Measurements from ENCODE around the gene MTHFD2L.

MTHFD2L gene

DNA sequence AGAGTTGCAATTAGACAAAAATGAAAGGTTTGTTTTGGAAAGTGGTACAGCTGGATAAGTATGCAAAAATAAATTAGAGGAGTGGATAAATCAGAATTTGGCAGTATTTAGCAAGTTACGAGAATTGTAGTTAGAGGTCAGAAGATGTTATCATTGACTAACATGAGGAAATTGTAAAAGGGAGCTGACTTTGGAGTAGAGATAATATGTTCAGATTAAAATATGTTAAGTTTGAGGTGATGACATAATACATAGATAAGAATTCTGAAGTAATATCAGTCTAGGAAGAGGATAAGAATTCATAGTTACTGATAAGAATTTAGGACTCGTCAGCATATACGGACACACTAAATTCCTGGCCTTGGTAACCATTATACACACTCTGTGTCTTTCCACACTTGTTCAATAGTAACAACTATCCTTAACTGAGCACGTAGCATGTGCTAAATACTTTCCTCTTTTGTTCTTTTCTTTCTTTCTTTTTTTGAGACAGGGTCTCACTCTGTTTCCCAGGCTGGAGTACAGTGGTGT is 146.2 kb downstream of the MTHFD2L start:
- DNase-seq (ENCODE audit: low read depth, low spot score), result no peak

DNA sequence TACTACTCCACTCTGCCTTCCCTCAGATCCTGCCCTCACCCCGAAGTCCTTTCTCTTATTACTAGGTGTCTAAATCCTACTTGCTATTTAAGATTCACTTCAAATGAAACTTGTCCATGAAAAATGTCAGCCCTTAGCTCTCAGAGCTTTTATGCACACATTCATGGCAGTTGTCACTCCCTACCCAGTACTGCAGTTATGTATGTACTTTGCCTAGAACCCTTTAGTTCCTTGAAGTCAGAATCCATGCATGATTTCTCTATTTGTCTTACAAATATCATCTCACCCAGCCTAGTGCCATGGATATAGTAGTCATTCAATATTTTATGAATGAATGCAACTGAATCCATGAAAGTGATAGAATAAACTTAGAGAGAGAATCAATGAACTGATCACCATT is 147.1 kb downstream of the MTHFD2L start:
- DNase-seq (ENCODE audit: low read depth, low spot score), result no peak

DNA sequence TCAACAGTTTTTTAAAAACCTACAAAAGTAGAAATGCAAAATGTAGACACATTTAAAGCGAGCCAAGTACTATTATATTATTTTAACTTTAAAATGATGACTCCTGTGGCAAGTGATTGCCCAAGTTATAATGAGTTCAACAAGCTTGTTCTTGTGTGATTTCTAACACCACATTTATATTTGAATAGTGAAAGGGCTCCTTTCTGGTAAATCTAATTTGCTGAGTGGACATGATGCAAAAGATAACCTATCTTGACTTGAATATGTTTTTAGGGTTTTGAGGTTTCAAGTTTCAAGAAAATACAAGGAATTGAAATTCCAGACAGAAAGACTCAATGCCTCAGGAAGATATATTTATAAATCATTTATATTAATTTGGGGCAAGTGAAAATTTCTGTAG is 149.3 kb downstream of the MTHFD2L start:
- no peak for DNase-seq (ENCODE audit: low read depth, low spot score)

DNA sequence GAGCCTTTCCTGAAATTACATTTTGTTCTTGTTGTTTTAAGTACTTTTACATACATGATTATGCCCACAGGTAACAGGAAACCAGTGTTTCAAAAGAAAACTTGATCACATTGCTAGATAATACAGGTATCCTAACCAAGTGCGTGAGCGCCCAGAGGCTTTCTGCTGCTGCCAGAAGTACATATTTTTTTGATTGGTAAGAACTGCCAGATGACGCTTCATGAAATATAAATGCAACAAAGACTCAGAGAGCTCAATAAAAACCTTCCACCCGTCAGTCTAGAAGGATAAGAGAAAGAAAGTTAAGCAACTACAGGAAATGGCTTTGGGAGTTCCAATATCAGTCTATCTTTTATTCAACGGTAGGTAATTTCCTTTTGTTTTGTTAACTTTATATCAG is 150.3 kb downstream of the MTHFD2L start, which contains the start of gene EPGN:
Gene EPGN, plus strand, starts transcription at position 256 of the 400 bp plus-strand sequence. Its CDS starts 64 bp downstream, at position 320.
- DNase-seq (ENCODE audit: low read depth, low spot score), result no peak

DNA sequence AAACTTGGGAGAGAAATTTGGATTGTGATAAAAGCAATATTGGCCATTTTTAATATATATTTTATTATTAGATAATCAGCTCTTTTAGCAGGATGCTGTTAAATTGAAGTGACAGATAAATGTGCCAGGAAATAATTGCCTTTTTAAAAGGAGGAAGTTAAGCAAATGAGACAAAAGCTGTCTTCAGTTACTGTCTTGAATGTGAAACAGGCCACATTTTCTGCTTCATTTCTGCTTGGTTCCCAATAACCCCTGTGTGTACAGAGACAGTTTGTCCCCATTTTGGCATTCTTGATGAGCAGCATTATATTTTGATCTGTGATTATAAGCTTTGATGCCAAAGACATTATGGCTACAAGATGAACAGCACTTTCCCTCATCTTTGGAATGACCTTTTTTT is 151.3 kb downstream of the MTHFD2L start:
- DNase-seq (ENCODE audit: low read depth, low spot score), result no peak

DNA sequence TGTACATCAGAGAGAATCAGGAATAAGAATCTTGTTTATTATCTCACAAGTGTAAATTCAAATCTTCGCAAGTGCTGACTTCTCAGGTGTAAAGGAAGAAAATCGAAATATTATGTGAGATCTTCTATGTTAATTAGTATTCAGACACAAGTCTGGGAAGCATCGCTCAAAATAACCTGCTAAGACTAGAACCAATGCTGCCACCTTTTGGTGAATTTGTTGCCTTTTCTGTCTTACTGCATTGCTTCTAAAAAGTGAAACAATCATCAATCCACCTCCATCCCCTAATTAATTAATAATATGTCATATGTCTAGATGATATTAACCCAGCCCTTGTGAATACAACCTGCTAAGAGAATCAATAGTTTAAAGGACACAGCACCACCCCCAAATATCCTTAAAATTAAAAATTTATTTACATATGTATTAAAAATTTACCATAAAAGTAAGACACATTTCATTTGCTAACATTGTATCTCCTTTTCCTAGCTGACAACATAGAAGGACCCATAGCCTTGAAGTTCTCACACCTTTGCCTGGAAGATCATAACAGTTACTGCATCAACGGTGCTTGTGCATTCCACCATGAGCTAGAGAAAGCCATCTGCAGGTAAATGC is 153.9 kb downstream of the MTHFD2L start:
- no peak for DNase-seq (ENCODE audit: low read depth, low spot score)

DNA sequence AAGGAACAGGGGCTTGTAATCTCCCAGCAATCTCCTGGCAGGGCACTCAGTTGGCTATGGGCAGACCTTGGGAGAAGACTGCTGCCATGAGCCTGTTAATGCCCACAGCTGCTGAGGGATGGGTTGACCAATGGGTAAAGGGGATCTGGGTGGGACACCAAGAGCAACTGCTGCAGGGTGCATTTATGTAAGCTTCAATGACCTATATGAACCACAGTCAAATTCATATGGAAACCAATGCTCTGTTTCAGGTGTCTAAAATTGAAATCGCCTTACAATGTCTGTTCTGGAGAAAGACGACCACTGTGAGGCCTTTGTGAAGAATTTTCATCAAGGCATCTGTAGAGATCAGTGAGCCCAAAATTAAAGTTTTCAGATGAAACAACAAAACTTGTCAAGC is 156.4 kb downstream of the MTHFD2L start:
- DNase-seq (ENCODE audit: low read depth, low spot score), result no peak

DNA sequence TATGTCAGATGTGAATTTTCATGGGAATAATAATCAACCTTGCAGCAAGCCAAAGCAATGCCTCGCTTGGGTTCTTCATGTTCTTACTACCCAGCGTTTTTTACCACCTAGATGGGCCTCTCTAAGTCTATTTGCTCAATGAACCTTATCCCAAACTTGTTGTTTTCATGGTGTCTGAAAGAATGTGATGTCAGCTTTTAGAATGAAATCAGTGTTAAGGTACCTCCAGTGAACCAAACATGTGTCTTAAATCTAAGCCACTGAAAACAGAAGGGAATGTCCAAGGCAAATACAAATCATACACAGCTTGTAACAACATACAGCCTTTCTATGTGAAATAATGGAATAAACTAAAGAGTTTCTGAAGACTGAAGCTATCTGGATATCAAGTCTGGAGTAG is 157.0 kb downstream of the MTHFD2L start:
- no peak for DNase-seq (ENCODE audit: low read depth, low spot score)

DNA sequence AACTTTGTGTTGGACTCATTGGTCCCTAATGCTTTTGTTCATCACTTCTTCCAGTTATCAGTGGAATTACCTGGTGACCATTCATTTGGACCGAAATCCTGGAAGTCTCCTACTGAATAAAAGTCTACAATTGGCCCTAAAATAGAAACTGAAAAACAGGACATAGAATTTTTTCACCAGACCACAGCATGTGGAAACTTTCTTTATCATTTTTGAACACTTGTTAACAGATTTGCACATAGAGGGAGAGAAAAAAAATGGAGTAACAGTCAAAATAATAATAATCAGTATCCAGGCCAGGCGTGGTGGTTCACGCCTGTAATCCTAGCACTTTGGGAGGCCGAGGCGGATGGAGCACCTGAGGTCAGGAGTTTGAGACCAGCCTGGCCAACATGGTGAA is 157.5 kb downstream of the MTHFD2L start:
- no peak for DNase-seq (ENCODE audit: low read depth, low spot score)

DNA sequence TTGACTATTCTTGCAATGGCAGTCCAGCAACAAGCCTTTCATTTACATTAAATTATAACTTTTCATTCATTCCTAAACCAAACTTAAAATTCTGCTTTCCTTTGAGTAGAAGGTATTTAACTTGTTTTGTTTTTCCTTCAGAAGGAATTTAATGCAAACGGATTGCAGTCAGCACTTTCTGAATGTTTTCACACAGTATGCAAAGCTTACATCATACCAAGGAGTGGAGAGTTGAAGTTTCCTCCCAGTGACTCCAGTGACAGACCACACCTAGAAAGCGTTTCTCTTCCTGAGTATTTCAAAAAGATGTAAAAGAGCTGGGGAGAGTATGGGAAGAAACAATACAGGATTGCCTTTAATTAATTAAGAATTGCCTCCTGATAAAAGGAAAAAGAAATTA is 158.5 kb downstream of the MTHFD2L start:
- no peak for DNase-seq (ENCODE audit: low read depth, low spot score)

DNA sequence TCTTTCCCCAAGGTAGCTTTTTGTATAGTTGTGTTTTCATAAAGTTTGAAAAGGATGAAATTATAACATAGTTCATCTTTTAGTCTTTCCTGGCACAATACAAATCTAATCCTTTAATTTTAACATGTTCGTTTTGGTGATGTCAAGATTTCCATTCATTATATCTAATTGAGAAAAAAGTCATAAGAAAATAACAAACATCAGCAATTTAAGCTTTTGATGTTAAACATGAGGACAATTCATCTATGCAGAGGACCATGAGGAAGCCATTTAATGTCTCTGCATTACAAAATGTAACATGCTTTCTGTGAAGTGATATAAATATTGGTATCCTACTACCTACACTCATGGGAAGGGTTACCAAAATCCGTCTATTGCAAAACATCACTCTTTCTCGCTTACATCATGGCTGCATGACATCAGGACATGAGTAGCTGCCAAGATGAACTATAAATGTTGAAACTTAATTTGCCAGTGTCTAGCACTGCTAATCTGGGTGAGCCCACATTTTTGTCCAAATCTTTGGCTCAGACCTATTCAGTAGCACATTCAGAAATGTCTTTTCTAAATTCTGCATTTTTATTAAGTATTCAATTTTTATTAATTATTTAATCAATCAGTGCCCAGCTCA is 159.8 kb downstream of the MTHFD2L start:
- no peak for DNase-seq (ENCODE audit: low read depth, low spot score)

DNA sequence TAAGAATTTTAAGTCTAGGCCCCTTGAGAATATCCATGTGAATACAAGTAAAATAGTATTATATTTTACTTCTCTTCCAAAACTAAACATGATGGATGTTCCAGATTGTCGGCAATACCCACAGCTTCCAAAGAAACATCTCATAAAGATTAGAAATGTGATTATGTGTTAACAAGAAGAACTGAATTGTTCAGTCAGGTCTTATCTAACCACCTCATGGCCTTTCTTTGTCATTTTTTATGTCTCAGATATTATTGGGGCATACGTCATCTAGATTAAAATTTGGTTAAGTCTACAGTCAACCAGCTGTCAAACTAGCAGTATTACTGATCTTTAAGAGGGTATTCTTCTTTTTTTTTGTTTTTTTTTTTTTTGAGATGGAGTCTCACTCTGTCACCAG is 160.4 kb downstream of the MTHFD2L start:
- no peak for DNase-seq (ENCODE audit: low read depth, low spot score)

DNA sequence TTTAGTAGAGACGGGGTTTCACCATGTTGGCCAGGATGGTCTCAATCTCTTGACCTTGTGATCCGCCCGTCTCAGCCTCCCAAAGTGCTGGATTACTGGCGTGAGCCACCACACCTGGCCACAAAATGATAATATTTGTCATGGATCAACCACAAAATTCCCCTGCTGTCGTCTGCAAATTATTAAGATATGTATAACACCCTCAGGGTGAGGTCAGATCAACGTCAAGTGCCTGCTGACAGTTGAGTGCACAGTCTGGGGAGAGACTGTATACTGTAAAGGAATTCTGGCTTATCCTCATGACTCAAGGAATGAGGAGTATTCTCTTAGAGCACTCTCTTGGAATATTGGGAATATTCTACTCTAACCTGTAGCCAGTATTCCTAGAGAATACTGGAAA is 161.6 kb downstream of the MTHFD2L start:
- no peak for DNase-seq (ENCODE audit: low read depth, low spot score)

DNA sequence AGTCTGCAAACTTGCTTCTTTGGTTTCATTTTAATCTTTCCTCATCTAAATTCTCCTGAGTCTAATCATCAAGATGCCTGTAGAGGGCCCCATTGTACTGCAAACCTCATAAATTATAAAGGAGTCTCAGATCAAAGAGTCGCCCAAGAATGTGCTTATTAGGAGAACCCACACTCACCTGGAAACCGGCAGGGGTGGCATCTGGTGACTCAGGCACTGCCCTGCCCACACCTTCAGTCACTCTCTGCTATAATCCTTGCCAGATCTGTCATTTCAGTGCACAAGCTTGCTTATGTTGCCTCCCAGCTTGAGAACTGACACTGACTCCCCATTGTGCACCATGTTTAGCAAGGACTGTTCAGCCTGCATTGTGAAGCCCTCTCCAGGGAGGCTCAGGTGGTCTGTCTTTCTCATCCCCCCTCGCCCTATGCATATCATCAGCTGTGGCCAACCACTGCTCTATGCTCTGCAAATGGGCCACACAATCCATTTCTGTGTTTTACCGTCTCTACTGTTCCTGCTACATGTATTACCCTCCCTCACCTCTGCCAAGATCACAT is 162.7 kb downstream of the MTHFD2L start:
- no peak for DNase-seq (ENCODE audit: low read depth, low spot score)

DNA sequence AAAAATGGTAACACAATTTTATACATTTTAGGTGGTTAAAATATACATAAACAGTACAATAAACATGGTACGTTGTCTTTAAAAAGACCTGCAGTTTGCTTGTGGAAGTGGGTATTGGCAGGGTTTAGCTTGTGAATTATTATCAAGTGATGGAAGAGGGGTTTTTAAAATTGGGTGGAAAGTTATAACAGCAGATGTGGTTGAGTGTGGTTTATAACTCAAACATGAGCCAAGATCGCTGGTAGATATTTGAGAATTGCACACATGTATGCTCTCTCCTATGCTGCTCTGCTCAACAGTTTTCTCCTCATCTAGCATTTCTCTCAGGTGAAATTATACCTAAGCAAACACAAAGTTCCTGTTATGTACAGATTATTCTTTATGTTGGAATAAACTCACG is 164.4 kb downstream of the MTHFD2L start:
- no peak for DNase-seq (ENCODE audit: low read depth, low spot score)

DNA sequence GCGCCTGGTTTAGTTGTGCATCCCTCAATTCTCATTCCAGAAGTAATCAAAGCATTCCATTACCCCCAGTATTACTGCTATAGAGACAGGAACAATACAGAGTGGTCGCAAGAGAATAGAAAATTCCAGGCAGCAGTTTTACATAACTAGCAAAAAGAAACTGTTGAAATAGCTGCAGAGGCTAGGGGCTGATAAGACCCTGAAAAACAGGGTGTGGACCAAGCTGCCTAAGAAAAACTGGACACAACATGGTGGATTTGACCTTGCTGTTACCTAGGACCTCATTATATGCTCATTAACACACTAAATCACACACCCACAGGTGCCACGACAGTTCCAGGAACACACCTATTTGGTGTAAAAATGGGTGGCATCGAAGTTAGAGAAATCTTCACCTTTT is 165.7 kb downstream of the MTHFD2L start:
- no peak for DNase-seq (ENCODE audit: low read depth, low spot score)

DNA sequence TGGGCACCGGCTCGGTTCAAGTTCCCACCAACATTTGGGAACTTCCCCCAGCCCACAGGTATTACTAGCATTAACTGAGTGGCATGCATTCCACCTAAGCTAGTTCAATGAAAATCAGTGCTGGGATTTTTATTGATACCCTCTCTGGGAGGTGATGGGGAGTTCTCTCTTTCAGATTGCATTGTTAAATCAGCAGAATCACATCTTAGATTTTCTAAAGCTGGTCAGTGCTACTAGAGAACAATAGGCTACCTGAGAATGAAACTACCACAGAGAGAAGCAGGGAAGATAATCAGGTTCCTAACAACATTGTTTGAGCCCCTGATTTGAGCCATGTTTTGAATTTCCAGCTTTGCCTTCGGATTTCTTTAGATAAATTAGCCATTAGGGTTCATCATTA is 166.3 kb downstream of the MTHFD2L start:
- DNase-seq (ENCODE audit: low read depth, low spot score), result no peak

DNA sequence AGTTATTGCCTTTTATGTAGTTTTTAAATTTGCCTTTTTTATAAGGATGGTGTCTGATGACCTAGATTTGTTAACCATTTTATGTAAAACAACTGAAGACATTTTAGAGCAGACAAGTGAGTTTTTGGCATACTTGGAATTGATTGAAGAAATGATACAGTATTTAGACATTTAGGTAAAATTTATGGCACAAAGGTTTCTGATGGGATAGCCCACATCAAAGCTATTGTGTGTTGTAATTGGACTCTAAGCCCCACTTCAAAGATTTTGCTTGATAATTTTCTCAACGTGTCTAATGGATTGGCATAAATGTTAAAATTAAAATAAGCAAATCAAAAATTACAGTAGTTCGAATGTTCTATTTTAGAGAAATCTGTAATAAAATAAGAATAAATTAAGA is 168.0 kb downstream of the MTHFD2L start:
- no peak for DNase-seq (ENCODE audit: low read depth, low spot score)

DNA sequence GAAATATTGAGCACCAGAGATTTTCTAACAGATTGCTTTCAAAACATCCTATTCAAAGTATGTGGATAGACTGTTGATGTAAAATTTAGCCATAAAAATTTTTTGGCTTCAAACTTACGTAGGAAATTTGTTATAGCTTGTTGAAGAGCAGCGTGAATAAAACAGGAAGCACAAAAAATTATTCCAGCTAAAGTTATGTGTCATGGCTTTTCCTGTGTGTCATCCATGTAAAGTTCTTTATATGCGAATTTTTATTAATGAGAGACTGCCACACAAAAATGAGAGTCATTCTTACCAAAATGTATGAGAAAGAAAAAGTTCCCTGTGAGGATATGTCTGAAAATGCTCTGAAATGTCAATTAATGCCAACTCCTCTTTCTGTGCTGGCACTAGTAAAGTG is 169.8 kb downstream of the MTHFD2L start:
- DNase-seq (ENCODE audit: low read depth, low spot score), result no peak

DNA sequence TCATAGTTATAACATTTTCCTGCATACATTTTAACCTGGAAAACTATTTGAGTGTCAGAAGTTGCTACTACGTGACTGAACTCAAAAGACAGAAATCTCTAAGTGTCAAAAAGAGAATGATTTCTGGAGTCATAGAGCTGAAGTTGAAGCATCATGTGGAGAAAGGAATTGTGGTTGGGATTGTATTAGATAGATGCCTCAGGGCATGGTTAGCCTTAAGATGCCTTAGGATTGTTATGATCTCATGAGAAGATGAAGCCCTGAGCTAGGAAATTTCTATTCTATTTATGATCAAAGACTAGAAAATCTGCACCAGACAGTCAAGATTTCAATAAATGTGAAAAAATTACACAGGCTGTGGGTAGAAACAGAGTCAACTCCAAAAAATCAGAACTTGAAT is 170.6 kb downstream of the MTHFD2L start:
- no peak for DNase-seq (ENCODE audit: low read depth, low spot score)

DNA sequence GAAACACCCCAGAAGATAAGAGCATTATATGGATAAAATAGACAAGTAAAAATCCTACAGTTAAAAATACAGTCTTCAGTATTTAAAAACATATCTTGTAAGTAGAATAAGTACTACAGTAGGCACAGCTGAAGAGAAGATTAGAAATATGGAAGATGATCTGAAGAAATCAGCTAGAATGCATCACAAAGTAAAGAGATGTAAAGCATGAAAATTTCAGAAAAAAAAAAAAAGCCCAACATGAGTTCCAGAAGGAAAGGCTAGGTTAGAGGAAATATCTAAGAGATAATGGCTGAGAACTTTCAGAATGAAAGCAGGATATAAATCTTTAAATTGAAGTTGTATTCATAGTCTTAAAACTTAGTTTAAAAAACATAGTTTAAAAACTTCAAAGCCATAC is 171.4 kb downstream of the MTHFD2L start:
- no peak for DNase-seq (ENCODE audit: low read depth, low spot score)

DNA sequence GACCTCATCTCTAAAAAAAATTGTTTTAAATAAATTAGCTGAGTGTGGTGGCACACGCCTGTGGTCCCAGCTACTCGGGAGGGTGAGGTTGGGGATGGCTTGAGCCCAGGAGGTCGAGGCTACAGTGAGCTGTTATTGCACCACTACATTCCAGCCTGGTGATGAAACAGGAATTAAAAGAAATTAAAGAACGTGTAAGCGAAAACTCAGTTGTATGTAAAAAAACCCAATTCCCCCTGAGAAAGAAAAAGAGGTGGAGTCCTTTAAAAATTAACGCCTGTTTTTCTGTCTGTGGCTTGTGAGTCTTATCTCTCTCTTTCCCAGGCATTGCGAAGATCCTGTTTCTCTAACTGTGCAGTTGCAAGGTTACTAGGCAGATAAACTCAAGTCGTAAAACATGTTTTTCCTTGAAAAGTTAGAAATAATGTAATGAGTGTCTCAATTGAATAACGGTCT is 172.4 kb downstream of the MTHFD2L start:
- no peak for DNase-seq (ENCODE audit: low read depth, low spot score)

DNA sequence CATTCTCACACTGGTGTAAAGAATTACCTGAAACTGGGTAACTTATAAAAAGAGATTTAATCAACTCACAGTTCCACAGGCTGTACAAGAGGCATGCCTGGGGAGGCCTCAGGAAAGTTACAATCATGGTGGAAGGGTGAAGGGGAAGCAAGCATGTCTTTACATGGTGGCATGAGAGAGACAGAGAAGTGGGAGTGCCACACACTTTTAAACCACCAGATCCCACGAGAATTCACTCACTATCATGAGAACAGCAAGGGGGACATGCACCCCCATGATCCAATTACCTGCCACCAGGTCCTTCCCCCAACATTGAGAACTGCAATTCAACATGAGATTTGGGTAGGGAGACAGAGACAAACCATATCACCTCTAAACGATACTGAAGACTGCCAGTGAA is 173.3 kb downstream of the MTHFD2L start:
- DNase-seq (ENCODE audit: low read depth, low spot score), result no peak

Measured in activated CD4-positive, CD25-positive, alpha-beta regulatory T cell treated with anti-CD3 and anti-CD28 coated beads, Interleukin-2, amount 50 U/mL, for 16 hours (primary cell).